ENCODE results near the gene SV2C. TPM values are rescaled to one million over a fixed set of nuclear protein-coding genes. Genes with fewer than 3 reads are reported as not detected.

Gene SV2C
- total and polyA plus RNA-seq, 2 of the 13 experiments (the other 11 are each of a cell fraction or from before 2014, with no cell fraction given), result not detected

- DNase-seq (ENCODE audit: low spot score) (no peak), ATAC-seq (no peak), FAIRE-seq (no peak)
- CTCF ChIA-PET (ENCODE audit: low intra/inter-chr PET ratio, low total read pairs), result no interaction called here
- intact Hi-C loops (cut with micrococcal nuclease; ENCODE audit: unreplicated experiment) (no loop called here), in situ Hi-C loops (cut with HindIII; ENCODE audit: extremely low pct_ligation_motif_present, low pct_unique_long_range_greater_than_20kb) (no loop called here)
- Histone ChIP-seq H4K20me1 (ENCODE audit: insufficient read depth, low read length) (no peaks in the 10 kb centered on the region), H2AFZ (ENCODE audit: low read length) (no peak overlapping the region), H3K9ac (ENCODE audit: insufficient read depth, low read depth, low read length) (no peak overlapping the region), H3K27ac (ENCODE audit: extremely low read length, insufficient read depth, low read length) (no peak overlapping the region), H3K4me1 (ENCODE audit: insufficient read depth, low read length) (no peaks in the 10 kb centered on the region), H3K36me3 (replicated peaks in 1 of 2; ENCODE audit: control insufficient read depth in 1 of 2, insufficient read depth in 2 of 2, low read length in 2 of 2) (no peaks in the 10 kb centered on the region), H3K27me3 (ENCODE audit: control insufficient read depth in 1 of 2, insufficient read depth in 2 of 2, low read length in 2 of 2) (no peaks in the 10 kb centered on the region), H3K79me2 (ENCODE audit: insufficient read depth, low read length) (no peaks in the 10 kb centered on the region), H3K4me2 (ENCODE audit: low read depth, low read length) (no peak overlapping the region), H3K9me3 (ENCODE audit: low read length) (no peaks in the 10 kb centered on the region), H3K4me3 (replicated peaks in 1 of 3; ENCODE audit: insufficient read depth in 1 of 3, low read depth in 2 of 3, low read length in 3 of 3) (no peak overlapping the region)
- TF ChIP-seq THAP8 (CRISPR knock-in tag; IDR thresholded peaks at IDR 0.05; ENCODE audit: borderline replicate concordance), result no peak
- TF ChIP-seq ZNF629 (CRISPR knock-in tag; conservative IDR thresholded peaks at IDR 0.05), result peak; percentile 67
- no TSS peak for BruUV-seq (replicated peaks)
- POLR2A ChIA-PET, result no interaction called here
Measured at GRCh38 chr5:76193635-76194034, 110.5 kb downstream of the SV2C start.

DNA sequence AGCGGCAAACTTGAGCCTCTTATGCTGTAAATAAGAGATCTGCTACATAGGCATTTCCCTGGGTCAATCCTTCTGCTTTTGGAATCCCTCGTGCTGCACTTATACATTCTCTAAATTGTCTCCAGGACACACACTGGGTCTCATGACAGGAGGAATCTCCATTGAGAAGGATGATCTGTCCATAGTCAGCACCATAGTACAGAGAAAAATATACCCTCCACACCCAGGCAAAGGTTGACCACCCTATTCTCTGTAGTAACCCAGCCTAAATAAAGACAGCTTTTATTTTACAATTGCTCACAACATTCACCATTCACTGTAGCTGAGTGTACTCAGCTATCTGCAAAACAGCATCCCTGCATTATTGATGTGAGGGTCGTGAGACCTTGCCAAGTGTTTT is 111.2 kb downstream of the SV2C start:
- H3K36me3 ChIP-seq (replicated peaks in 1 of 2; ENCODE audit: control insufficient read depth in 1 of 2, insufficient read depth in 2 of 2, low read length in 2 of 2), result no peaks in the 10 kb centered on the region
- H3K9me3 ChIP-seq (ENCODE audit: low read length), result no peaks in the 10 kb centered on the region
- H3K27ac ChIP-seq (ENCODE audit: extremely low read length, insufficient read depth, low read length), result no peak overlapping the region
- BruUV-seq (replicated peaks), result no TSS peak
- H3K9ac ChIP-seq (ENCODE audit: insufficient read depth, low read depth, low read length), result no peak overlapping the region
- no peak overlapping the region for H3K4me3 ChIP-seq (replicated peaks in 1 of 3; ENCODE audit: insufficient read depth in 1 of 3, low read depth in 2 of 3, low read length in 3 of 3)
- no peak overlapping the region for H2AFZ ChIP-seq (ENCODE audit: low read length)
- no peak for DNase-seq (ENCODE audit: low spot score)
- CTCF ChIA-PET (ENCODE audit: low intra/inter-chr PET ratio, low total read pairs), result no interaction called here
- in situ Hi-C loops (cut with HindIII; ENCODE audit: extremely low pct_ligation_motif_present, low pct_unique_long_range_greater_than_20kb) (no loop called here), intact Hi-C loops (cut with micrococcal nuclease; ENCODE audit: unreplicated experiment) (no loop called here)
- 18% methylated on average over 3 of the region's 3 CpGs for WGBS (ENCODE audit: low lambda C conversion rate)
- no peak for FAIRE-seq
- H3K4me2 ChIP-seq (ENCODE audit: low read depth, low read length), result no peak overlapping the region
- no peaks in the 10 kb centered on the region for H3K27me3 ChIP-seq (ENCODE audit: control insufficient read depth in 1 of 2, insufficient read depth in 2 of 2, low read length in 2 of 2)
- POLR2A ChIA-PET, result no interaction called here
- ATAC-seq, result no peak
- H3K4me1 ChIP-seq (ENCODE audit: insufficient read depth, low read length), result no peaks in the 10 kb centered on the region
- no peaks in the 10 kb centered on the region for H3K79me2 ChIP-seq (ENCODE audit: insufficient read depth, low read length)
- no peak for TF ChIP-seq ARID5B (CRISPR knock-in tag; IDR thresholded peaks at IDR 0.05)
- TF ChIP-seq NBN (conservative IDR thresholded peaks at IDR 0.05), result no peak
- TF ChIP-seq ZNF343 (CRISPR knock-in tag; IDR thresholded peaks at IDR 0.05), result no peak
- H4K20me1 ChIP-seq (ENCODE audit: insufficient read depth, low read length), result no peaks in the 10 kb centered on the region
